GM19351 (cell line): ENCODE results near the gene WT1.
"Not testable (repeated sequence)": the region's sequence is repeated elsewhere in the genome, so short reads cannot be mapped to it uniquely, and the experiment has no call there.

ENCODE experiments used
- ATAC-seq: cut with Tn5 transposase; IDR thresholded peaks from one replicate; pipeline ENCODE4 v1.9.1; 2021; ENCODE audit warnings: mild to moderate bottlenecking, moderate library complexity; ENCODE audit not compliant: unreplicated experiment

WT1 gene

GRCh38 chr11:32390712-32391111, 44.6 kb downstream of the WT1 start:
- no peak for ATAC-seq

- ATAC-seq = peak; percentile 49
These were observed 46.2 kb downstream of the WT1 start for GRCh38 chr11:32388871-32389770.

GRCh38 chr11:32388365-32388764, 47.0 kb downstream of the WT1 start:
- no peak for ATAC-seq

DNA sequence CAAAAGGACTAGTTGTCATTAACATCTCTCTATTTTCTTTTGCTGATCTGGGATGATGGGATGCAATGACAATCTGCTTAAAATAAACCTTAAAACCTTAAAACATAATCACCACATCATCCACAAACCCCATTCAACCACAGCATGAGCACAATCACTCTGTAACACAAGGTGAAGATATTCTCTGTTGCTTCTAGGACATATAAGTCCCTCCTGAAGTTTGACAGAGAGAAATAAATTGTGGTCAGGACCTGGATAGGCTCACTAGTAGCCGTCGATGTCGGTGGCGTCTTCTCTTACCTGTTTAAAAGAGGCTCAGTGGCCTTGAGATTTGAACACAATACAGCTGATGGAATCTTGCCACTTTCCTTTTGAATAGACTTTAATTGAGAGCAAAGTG, 47.9 kb downstream of the WT1 start:
- ATAC-seq = no peak

DNA sequence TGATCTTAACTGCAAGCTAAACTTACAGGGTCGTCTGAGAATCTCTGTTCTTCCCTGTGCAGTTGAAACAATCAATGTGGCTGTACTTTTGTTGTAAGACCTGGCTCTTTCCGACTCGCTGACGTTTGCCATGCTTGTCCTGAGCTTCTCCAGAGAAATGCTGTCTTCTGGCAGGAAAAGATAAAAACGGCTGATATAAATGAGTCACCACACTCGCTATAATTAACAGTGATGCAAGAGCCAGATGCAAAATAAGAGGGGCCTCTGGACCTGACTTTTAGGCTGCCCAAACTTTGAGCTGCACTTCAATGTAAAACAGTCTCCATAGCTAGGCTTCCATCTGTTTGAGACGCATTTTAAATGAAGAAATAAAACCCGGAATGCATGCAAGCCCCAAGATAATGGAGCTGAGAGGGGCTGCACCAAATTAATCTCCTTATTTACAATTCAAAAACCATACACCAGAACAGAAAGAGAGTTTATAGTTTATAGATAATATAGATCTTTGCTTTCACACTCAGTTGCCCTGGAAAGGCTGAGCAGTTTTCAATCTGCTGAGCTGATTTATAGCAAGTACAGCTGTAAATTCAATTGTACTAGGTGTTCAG, 48.5 kb downstream of the WT1 start:
- ATAC-seq = no peak

DNA sequence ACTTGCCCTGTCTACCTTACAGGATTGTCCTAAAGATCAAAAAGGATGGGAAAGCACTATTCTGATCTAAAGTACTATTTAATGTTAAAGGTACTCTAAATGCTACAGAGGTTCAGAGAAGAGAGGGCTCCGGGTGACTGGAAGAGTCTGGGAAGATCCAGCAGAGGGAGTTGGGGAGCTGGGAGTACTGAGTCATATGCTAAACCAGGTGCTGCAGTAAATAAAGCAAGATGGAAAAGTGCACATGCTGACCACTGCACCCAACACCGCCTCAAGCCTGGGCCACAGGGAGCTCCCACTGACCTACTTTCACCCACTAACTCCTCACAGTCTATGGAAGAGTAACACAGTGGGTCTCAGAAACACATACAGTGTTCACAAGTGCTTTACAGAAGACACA, 49.3 kb downstream of the WT1 start:
- no peak for ATAC-seq

- ATAC-seq = no peak
These were observed 52.8 kb downstream of the WT1 start for GRCh38 chr11:32382339-32383049.

DNA sequence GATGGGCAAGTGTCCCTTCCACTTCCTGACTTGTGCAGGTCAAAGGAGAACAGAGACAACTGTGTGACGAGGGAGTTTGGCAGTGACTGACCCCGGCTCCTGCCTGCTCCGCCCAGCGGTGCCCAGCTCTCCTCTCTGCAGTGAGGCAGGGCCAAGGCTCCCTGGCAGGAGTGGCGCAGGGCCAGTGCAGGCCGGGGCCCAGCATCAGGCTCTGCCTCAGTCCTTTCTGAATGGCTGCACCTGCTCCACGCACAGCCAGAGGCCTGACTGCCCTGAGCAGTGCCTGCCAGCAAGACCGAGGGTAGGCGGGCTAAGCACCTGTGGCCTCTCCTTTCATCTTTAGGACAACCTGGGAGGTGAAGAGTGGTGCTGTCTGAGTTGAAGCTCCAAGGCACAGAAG, 54.2 kb downstream of the WT1 start:
- no peak for ATAC-seq

GRCh38 chr11:32379719-32380118, 55.6 kb downstream of the WT1 start:
- no peak for ATAC-seq

- no peak for ATAC-seq
These were observed 59.5 kb downstream of the WT1 start for GRCh38 chr11:32375826-32376225.

DNA sequence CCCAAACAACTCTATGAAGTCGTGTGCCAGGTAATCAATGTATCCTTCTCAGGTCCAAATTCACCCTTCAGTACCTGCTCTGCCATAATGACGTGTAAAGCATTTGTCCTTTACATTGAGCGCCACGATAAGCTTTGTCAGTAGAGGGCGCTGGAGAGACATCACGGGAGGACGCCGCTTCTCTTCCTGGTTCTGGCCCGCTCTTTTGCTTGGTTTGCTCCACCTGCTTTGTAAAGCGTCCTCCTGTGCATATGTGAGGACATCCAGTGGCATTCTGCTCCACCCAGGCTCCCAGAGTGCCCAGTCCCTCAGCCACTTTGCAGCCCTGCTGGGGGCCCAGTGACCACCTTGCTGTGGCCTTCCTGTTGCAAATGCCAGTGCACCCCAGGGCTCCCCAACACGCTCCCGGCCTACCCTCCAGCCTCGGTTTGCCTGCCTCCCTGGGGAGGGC, 61.1 kb downstream of the WT1 start:
- peak; percentile 79 for ATAC-seq

DNA sequence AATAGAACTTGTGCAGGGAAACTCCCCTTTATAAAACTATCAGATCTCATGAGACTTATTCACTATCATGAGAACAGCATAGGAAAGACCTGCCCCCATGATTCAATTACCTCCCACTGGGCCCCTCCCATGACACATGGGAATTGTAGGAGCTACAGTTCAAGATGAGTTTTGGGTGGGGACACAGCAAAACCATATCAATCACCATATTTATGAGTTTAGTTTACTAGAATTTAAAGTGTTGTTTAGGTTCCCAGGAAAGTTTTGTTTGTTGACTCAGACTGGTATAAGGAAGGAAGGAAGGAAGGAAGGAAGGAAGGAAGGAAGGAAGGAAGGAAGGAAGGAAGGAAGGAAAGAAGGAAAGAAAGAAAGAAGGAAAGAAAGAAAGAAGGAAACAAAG, 65.4 kb downstream of the WT1 start:
- ATAC-seq = not testable (repeated sequence)

- ATAC-seq = no peak
These were observed 68.7 kb downstream of the WT1 start for GRCh38 chr11:32366666-32367065.

DNA sequence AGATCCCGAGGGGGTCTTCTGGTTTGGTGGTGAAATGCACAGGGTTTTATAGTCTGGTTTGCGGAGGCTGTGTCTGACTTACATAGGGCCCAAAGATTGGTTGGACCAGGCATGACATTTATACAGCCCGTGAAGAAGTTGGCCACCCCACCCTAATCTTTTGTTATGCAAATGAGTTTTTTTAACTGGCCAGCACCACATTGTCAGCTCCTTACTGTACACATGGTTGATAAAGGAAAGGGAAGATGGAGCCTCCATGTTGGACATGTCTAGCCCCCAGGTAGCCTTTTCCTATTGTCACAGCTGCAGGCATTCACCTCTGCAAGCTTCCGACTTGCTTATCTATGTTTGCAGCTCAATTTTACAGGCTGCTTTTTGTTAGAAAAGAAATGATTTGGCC, 70.1 kb downstream of the WT1 start:
- ATAC-seq = no peak

DNA sequence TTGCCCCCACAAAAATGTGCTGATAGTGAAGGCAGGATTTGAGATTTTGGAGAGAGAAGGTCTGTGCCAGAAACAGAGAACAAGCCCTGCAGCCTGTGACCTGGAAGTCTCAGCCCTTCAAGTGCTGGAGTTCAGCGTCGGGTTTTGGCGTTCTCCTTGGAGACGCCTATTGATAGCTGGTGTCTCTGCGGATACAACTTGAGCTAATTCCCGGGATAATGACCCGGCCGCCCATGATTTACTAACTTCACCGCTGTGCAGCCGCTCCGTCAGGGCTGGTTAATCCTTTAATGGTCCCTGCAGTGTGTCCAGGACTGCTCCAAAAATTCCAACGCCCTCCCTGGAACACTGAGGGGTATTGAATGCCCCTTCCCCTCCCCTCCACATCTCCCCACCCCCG, 76.6 kb downstream of the WT1 start:
- no peak for ATAC-seq

DNA sequence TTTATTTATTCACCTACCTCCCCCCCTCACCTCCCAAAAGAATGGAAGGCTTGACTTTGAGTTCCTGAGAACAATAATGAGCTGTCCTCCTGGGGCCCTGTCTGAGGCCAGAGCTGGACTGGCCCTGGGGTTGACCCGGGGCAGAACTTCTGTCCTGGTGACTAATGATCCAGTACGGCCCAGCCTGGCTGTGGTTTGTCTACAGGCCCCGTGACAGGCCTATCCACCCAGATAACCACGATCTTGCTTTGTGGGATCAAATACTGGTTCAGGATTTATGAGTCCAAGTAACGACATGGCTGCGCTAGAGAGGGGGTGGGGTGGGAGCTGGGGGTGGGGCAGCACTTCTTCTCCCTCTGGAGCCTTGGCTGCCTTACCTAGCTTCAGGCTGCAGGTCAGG, 81.5 kb downstream of the WT1 start:
- no peak for ATAC-seq

DNA sequence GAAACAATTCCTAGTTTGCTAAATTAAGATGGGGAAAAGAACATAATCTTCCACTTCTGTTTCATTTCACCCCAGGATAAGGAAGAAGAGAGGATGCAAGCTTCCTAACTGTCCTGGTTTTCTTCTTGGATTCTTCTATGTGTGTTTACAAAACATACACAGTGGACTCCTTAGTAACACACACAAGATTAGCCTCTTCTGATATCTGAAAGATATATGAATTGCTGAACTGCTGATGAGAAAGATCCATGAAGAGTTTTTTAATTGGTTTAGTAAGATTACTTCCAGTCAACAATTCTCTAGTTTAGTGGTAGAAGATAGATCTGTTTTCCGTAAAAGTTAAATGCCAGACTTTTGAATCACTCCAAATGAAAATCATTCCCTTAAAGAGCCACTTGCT, 86.8 kb downstream of the WT1 start:
- no peak for ATAC-seq

DNA sequence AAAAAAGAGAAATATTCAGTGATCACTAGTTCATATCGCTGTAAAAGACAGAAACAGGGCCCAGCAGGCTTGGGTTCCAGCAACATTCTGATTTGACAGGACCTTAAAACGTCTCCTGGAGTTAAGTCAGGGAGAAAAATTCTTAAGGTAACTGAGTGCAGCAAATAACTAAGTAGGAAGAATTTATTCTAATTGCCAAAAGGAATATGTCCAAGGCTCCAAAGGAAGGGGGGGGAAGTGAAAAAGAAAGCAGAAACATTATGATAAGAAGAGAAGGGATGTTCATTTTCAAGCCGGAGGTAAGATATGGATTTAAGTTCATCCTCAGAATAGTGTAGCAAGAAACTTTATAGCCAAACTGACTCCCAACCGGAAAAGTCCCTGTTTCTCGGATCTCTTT, 90.4 kb downstream of the WT1 start:
- no peak for ATAC-seq

- no peak for ATAC-seq
These were observed 91.9 kb downstream of the WT1 start for GRCh38 chr11:32343325-32344008.

- ATAC-seq = no peak
These were observed 93.4 kb downstream of the WT1 start for GRCh38 chr11:32341620-32342613.
